Stimulated activated naive CD8-positive, alpha-beta T cell treated with anti-CD3 and anti-CD28 coated beads, Interleukin-15, amount 100 ng/mL, for 72 hours (primary cell): ENCODE results near the gene EDIL3.
A peak's percentile ranks its signal among the peaks of the same experiment; 100 is the strongest.
"Not testable (repeated sequence)": the region's sequence is repeated elsewhere in the genome, so short reads cannot be mapped to it uniquely, and the experiment has no call there.

Experiments used
- ATAC-seq: fragments of 150-1000 bp; cut with Tn5 transposase; 2 replicates; pipeline ENCODE4 v1.10.0; 2021; ENCODE audit warnings: mild to moderate bottlenecking, moderate library complexity
- DNase-seq, 2 donors: peaks; one replicate each; pipeline ENCODE4 v3.0.0; 2021 to 2022
- H3K27ac Mint-ChIP-seq, 2 donors: one replicate each; pipeline ENCODE4 v1.8.0; 2022; ENCODE audit warnings: mild to moderate bottlenecking in 2 of 2, mixed read lengths in 2 of 2, moderate library complexity in 2 of 2
- H3K27me3 Mint-ChIP-seq: one replicate; pipeline ENCODE4 v1.8.0; 2022; ENCODE audit warnings: mixed read lengths
- H3K4me1 Mint-ChIP-seq: one replicate; pipeline ENCODE4 v1.8.0; 2022; ENCODE audit warnings: mild to moderate bottlenecking, mixed read lengths
- H3K4me3 Mint-ChIP-seq, 2 donors: one replicate each; pipeline ENCODE4 v1.8.0; 2022; ENCODE audit warnings: mild to moderate bottlenecking in 2 of 2, mixed read lengths in 2 of 2, moderate library complexity in 1 of 2
- H3K9me3 Mint-ChIP-seq, 2 donors: one replicate each; pipeline ENCODE4 v1.8.0; 2022; ENCODE audit warnings: mixed read lengths in 2 of 2

EDIL3 gene

GRCh38 chr5:84069608-84070179 lies 315.0 kb downstream of the EDIL3 start:
- DNase-seq (no peak), ATAC-seq (no peak)
- no peak overlapping the region for H3K27ac Mint-ChIP-seq
- H3K9me3 Mint-ChIP-seq = no peaks in the 10 kb centered on the region
- no peak overlapping the region for H3K4me3 Mint-ChIP-seq
- H3K4me1 Mint-ChIP-seq = no peaks in the 10 kb centered on the region
- no peaks in the 10 kb centered on the region for H3K27me3 Mint-ChIP-seq

GRCh38 chr5:84063041-84063440 lies 321.6 kb downstream of the EDIL3 start:
- H3K27me3 Mint-ChIP-seq = no peaks in the 10 kb centered on the region
- no peak overlapping the region for H3K4me3 Mint-ChIP-seq
- no peaks in the 10 kb centered on the region for H3K4me1 Mint-ChIP-seq
- ATAC-seq (no peak), DNase-seq (no peak)
- H3K27ac Mint-ChIP-seq = no peak overlapping the region
- no peaks in the 10 kb centered on the region for H3K9me3 Mint-ChIP-seq

GRCh38 chr5:84059672-84060071 lies 325.0 kb downstream of the EDIL3 start:
- ATAC-seq = no peak
- Mint-ChIP-seq H3K4me3 (no peak overlapping the region), H3K27me3 (no peaks in the 10 kb centered on the region), H3K4me1 (no peaks in the 10 kb centered on the region), H3K9me3 (no peaks in the 10 kb centered on the region), H3K27ac (no peak overlapping the region)
- no peak for DNase-seq

GRCh38 chr5:84058561-84058960 lies 326.1 kb downstream of the EDIL3 start:
- Mint-ChIP-seq H3K27me3 (no peaks in the 10 kb centered on the region), H3K4me3 (no peak overlapping the region), H3K9me3 (no peaks in the 10 kb centered on the region), H3K27ac (no peak overlapping the region), H3K4me1 (no peaks in the 10 kb centered on the region)
- DNase-seq (no peak), ATAC-seq (no peak)

- no peak for ATAC-seq
- H3K4me1 Mint-ChIP-seq = no peaks in the 10 kb centered on the region
- H3K4me3 Mint-ChIP-seq = no peak overlapping the region
- DNase-seq = no peak
- H3K9me3 Mint-ChIP-seq = no peaks in the 10 kb centered on the region
- no peaks in the 10 kb centered on the region for H3K27me3 Mint-ChIP-seq
- H3K27ac Mint-ChIP-seq = no peak overlapping the region
Observed at GRCh38 chr5:84057211-84057610, 327.5 kb downstream of the EDIL3 start.

GRCh38 chr5:84045964-84046363 lies 338.7 kb downstream of the EDIL3 start:
- no peaks in the 10 kb centered on the region for H3K9me3 Mint-ChIP-seq
- no peak for DNase-seq
- H3K27ac Mint-ChIP-seq = no peak overlapping the region

GRCh38 chr5:84036842-84037241 lies 347.8 kb downstream of the EDIL3 start:
- no peak for DNase-seq

More at GRCh38 chr5:84045964-84046363, 338.7 kb downstream of the EDIL3 start:
- Mint-ChIP-seq H3K4me3 (no peak overlapping the region), H3K4me1 (no peaks in the 10 kb centered on the region), H3K27me3 (no peaks in the 10 kb centered on the region)
- ATAC-seq = no peak

GRCh38 chr5:84032324-84032723 lies 352.4 kb downstream of the EDIL3 start:
- no peak overlapping the region for H3K27ac Mint-ChIP-seq
- ATAC-seq (no peak), DNase-seq (no peak)
- H3K27me3 Mint-ChIP-seq = no peaks in the 10 kb centered on the region
- no peaks in the 10 kb centered on the region for H3K4me1 Mint-ChIP-seq
- H3K9me3 Mint-ChIP-seq = peaks cover 7 to 10% of the 10 kb centered on the region in 2 donors
- no peak overlapping the region for H3K4me3 Mint-ChIP-seq

More at GRCh38 chr5:84036842-84037241, 347.8 kb downstream of the EDIL3 start:
- no peaks in the 10 kb centered on the region for H3K4me1 Mint-ChIP-seq
- ATAC-seq = no peak
- H3K27ac Mint-ChIP-seq = no peak overlapping the region
- no peaks in the 10 kb centered on the region for H3K27me3 Mint-ChIP-seq
- H3K4me3 Mint-ChIP-seq = no peak overlapping the region
- H3K9me3 Mint-ChIP-seq = peaks cover 0 to 6% of the 10 kb centered on the region in 2 donors

GRCh38 chr5:84028093-84028492 lies 356.6 kb downstream of the EDIL3 start:
- H3K4me3 Mint-ChIP-seq = no peak overlapping the region
- no peak overlapping the region for H3K27ac Mint-ChIP-seq
- H3K4me1 Mint-ChIP-seq = no peaks in the 10 kb centered on the region
- peaks cover 7 to 11% of the 10 kb centered on the region in 2 donors for H3K9me3 Mint-ChIP-seq
- no peaks in the 10 kb centered on the region for H3K27me3 Mint-ChIP-seq
- ATAC-seq = no peak
- DNase-seq = no peak

GRCh38 chr5:84018521-84018920 lies 366.2 kb downstream of the EDIL3 start:
- not testable (repeated sequence) for H3K9me3 Mint-ChIP-seq, DNase-seq, ATAC-seq, H3K4me3 Mint-ChIP-seq, H3K27me3 Mint-ChIP-seq, H3K4me1 Mint-ChIP-seq, H3K27ac Mint-ChIP-seq

GRCh38 chr5:84017523-84018172 lies 367.0 kb downstream of the EDIL3 start:
- no peak overlapping the region for H3K27ac Mint-ChIP-seq
- DNase-seq (no peak), ATAC-seq (no peak)
- no peak overlapping the region for H3K4me3 Mint-ChIP-seq
- peaks cover 0 to 9% of the 10 kb centered on the region in 2 donors for H3K9me3 Mint-ChIP-seq
- no peaks in the 10 kb centered on the region for H3K4me1 Mint-ChIP-seq
- no peaks in the 10 kb centered on the region for H3K27me3 Mint-ChIP-seq

- Mint-ChIP-seq H3K4me3 (no peak overlapping the region), H3K27me3 (no peaks in the 10 kb centered on the region), H3K9me3 (peaks cover 9% of the 10 kb centered on the region in 2 donors), H3K4me1 (no peaks in the 10 kb centered on the region), H3K27ac (peak overlapping the region in 1 of 2 donors; percentile 5)
- no peak for DNase-seq
- no peak for ATAC-seq
Observed at GRCh38 chr5:84016085-84016484, 368.6 kb downstream of the EDIL3 start.

GRCh38 chr5:84014966-84015365 lies 369.7 kb downstream of the EDIL3 start:
- Mint-ChIP-seq H3K4me3 (no peak overlapping the region), H3K27me3 (no peaks in the 10 kb centered on the region), H3K4me1 (no peaks in the 10 kb centered on the region), H3K27ac (no peak overlapping the region), H3K9me3 (peaks cover 9 to 10% of the 10 kb centered on the region in 2 donors)
- DNase-seq = no peak
- no peak for ATAC-seq

- Mint-ChIP-seq H3K9me3 (peaks cover 8 to 18% of the 10 kb centered on the region in 2 donors), H3K27ac (no peak overlapping the region), H3K4me1 (no peaks in the 10 kb centered on the region), H3K27me3 (no peaks in the 10 kb centered on the region), H3K4me3 (no peak overlapping the region)
- DNase-seq (no peak), ATAC-seq (no peak)
Observed at GRCh38 chr5:83993803-83994202, 390.9 kb downstream of the EDIL3 start.

GRCh38 chr5:83991566-83992224 lies 393.0 kb downstream of the EDIL3 start:
- H3K9me3 Mint-ChIP-seq = peaks cover 0 to 8% of the 10 kb centered on the region in 2 donors
- no peak for DNase-seq
- peak overlapping the region in 1 of 2 donors; percentile 44 for H3K27ac Mint-ChIP-seq
- H3K27me3 Mint-ChIP-seq = no peaks in the 10 kb centered on the region
- H3K4me1 Mint-ChIP-seq = no peaks in the 10 kb centered on the region
- no peak overlapping the region for H3K4me3 Mint-ChIP-seq
- ATAC-seq = no peak

GRCh38 chr5:83988293-83988685 lies 396.4 kb downstream of the EDIL3 start:
- ATAC-seq = no peak
- no peaks in the 10 kb centered on the region for H3K27me3 Mint-ChIP-seq
- no peak for DNase-seq
- H3K27ac Mint-ChIP-seq = no peak overlapping the region
- H3K4me3 Mint-ChIP-seq = no peak overlapping the region
- H3K4me1 Mint-ChIP-seq = no peaks in the 10 kb centered on the region
- peaks cover 0 to 8% of the 10 kb centered on the region in 2 donors for H3K9me3 Mint-ChIP-seq
